ENCODE data around the gene CAPN5.

The CAPN5 gene

GRCh38 chr11:77102246-77103210, 35.8 kb downstream of the CAPN5 start, which contains the start of gene OMP:
OMP (plus strand) TSS chr11:77102840; CDS start chr11:77102840, 0 bp downstream.
- H3K36me3 ChIP-seq (ENCODE audit: control insufficient read depth, insufficient read depth, low read length) = no peaks in the 10 kb centered on the region
- H3K4me1 ChIP-seq (ENCODE audit: control insufficient read depth, insufficient read depth, low read length) = no peaks in the 10 kb centered on the region
- no peaks in the 10 kb centered on the region for H3K9me3 ChIP-seq (ENCODE audit: control insufficient read depth, insufficient read depth, low read depth, low read length)
- no peak within 1 kb of the TSS for H3K27ac ChIP-seq (ENCODE audit: low read depth, low read length)
- no peaks in the 10 kb centered on the region for H3K27me3 ChIP-seq (ENCODE audit: control insufficient read depth, insufficient read depth, low read length)
- H3K9ac ChIP-seq (ENCODE audit: low read length) = no peak within 1 kb of the TSS
- no peak within 1 kb of the TSS for H3K4me3 ChIP-seq (ENCODE audit: low read depth, low read length)

- Histone ChIP-seq H3K4me1 (ENCODE audit: control insufficient read depth, insufficient read depth, low read length) (no peaks in the 10 kb centered on the region), H3K9ac (ENCODE audit: low read length) (no peak overlapping the region), H3K4me3 (ENCODE audit: low read depth, low read length) (no peak overlapping the region), H3K27me3 (ENCODE audit: control insufficient read depth, insufficient read depth, low read length) (no peaks in the 10 kb centered on the region), H3K27ac (ENCODE audit: low read depth, low read length) (no peak overlapping the region), H3K36me3 (ENCODE audit: control insufficient read depth, insufficient read depth, low read length) (no peaks in the 10 kb centered on the region), H3K9me3 (ENCODE audit: control insufficient read depth, insufficient read depth, low read depth, low read length) (no peaks in the 10 kb centered on the region)
Measured at GRCh38 chr11:77103319-77103718, 36.5 kb downstream of the CAPN5 start.

GRCh38 chr11:77104727-77105126, 38.0 kb downstream of the CAPN5 start:
- Histone ChIP-seq H3K27me3 (ENCODE audit: control insufficient read depth, insufficient read depth, low read length) (no peaks in the 10 kb centered on the region), H3K4me3 (ENCODE audit: low read depth, low read length) (no peak overlapping the region), H3K36me3 (ENCODE audit: control insufficient read depth, insufficient read depth, low read length) (no peaks in the 10 kb centered on the region), H3K27ac (ENCODE audit: low read depth, low read length) (no peak overlapping the region), H3K9me3 (ENCODE audit: control insufficient read depth, insufficient read depth, low read depth, low read length) (no peaks in the 10 kb centered on the region), H3K9ac (ENCODE audit: low read length) (no peak overlapping the region), H3K4me1 (ENCODE audit: control insufficient read depth, insufficient read depth, low read length) (no peaks in the 10 kb centered on the region)

- no peaks in the 10 kb centered on the region for H3K9me3 ChIP-seq (ENCODE audit: control insufficient read depth, insufficient read depth, low read depth, low read length)
- H3K4me3 ChIP-seq (ENCODE audit: low read depth, low read length) = no peak overlapping the region
- H3K27ac ChIP-seq (ENCODE audit: low read depth, low read length) = no peak overlapping the region
- no peaks in the 10 kb centered on the region for H3K36me3 ChIP-seq (ENCODE audit: control insufficient read depth, insufficient read depth, low read length)
- H3K27me3 ChIP-seq (ENCODE audit: control insufficient read depth, insufficient read depth, low read length) = no peaks in the 10 kb centered on the region
- H3K4me1 ChIP-seq (ENCODE audit: control insufficient read depth, insufficient read depth, low read length) = no peaks in the 10 kb centered on the region
- no peak overlapping the region for H3K9ac ChIP-seq (ENCODE audit: low read length)
Measured at GRCh38 chr11:77106321-77106720, 39.5 kb downstream of the CAPN5 start.

- Histone ChIP-seq H3K36me3 (ENCODE audit: control insufficient read depth, insufficient read depth, low read length) (no peaks in the 10 kb centered on the region), H3K9me3 (ENCODE audit: control insufficient read depth, insufficient read depth, low read depth, low read length) (no peaks in the 10 kb centered on the region), H3K4me3 (ENCODE audit: low read depth, low read length) (no peak overlapping the region), H3K27ac (ENCODE audit: low read depth, low read length) (no peak overlapping the region), H3K4me1 (ENCODE audit: control insufficient read depth, insufficient read depth, low read length) (no peaks in the 10 kb centered on the region), H3K27me3 (ENCODE audit: control insufficient read depth, insufficient read depth, low read length) (no peaks in the 10 kb centered on the region), H3K9ac (ENCODE audit: low read length) (no peak overlapping the region)
Measured at GRCh38 chr11:77106759-77107158, 40.0 kb downstream of the CAPN5 start.

GRCh38 chr11:77107950-77108349, 41.2 kb downstream of the CAPN5 start:
- peaks cover 1% of the 10 kb centered on the region; the same call in 1 of the 2 replicates for H3K4me1 ChIP-seq (ENCODE audit: control insufficient read depth, insufficient read depth, low read length)
- H3K9me3 ChIP-seq (ENCODE audit: control insufficient read depth, insufficient read depth, low read depth, low read length) = no peaks in the 10 kb centered on the region
- H3K36me3 ChIP-seq (ENCODE audit: control insufficient read depth, insufficient read depth, low read length) = no peaks in the 10 kb centered on the region
- H3K4me3 ChIP-seq (ENCODE audit: low read depth, low read length) = no peak overlapping the region
- no peak overlapping the region for H3K9ac ChIP-seq (ENCODE audit: low read length)
- no peak overlapping the region for H3K27ac ChIP-seq (ENCODE audit: low read depth, low read length)
- no peaks in the 10 kb centered on the region for H3K27me3 ChIP-seq (ENCODE audit: control insufficient read depth, insufficient read depth, low read length)

- Histone ChIP-seq H3K4me3 (ENCODE audit: low read depth, low read length) (no peak overlapping the region), H3K9ac (ENCODE audit: low read length) (no peak overlapping the region), H3K9me3 (ENCODE audit: control insufficient read depth, insufficient read depth, low read depth, low read length) (no peaks in the 10 kb centered on the region), H3K27me3 (ENCODE audit: control insufficient read depth, insufficient read depth, low read length) (no peaks in the 10 kb centered on the region), H3K27ac (ENCODE audit: low read depth, low read length) (no peak overlapping the region), H3K36me3 (ENCODE audit: control insufficient read depth, insufficient read depth, low read length) (no peaks in the 10 kb centered on the region), H3K4me1 (ENCODE audit: control insufficient read depth, insufficient read depth, low read length) (peaks cover 6% of the 10 kb centered on the region; the same call in 1 of the 2 replicates)
Measured at GRCh38 chr11:77108436-77108835, 41.7 kb downstream of the CAPN5 start.

GRCh38 chr11:77109236-77110019, 42.7 kb downstream of the CAPN5 start:
- H3K9me3 ChIP-seq (ENCODE audit: control insufficient read depth, insufficient read depth, low read depth, low read length) = no peaks in the 10 kb centered on the region
- H3K4me1 ChIP-seq (ENCODE audit: control insufficient read depth, insufficient read depth, low read length) = peaks cover 6% of the 10 kb centered on the region; the same call in 1 of the 2 replicates
- no peaks in the 10 kb centered on the region for H3K27me3 ChIP-seq (ENCODE audit: control insufficient read depth, insufficient read depth, low read length)
- H3K9ac ChIP-seq (ENCODE audit: low read length) = no peak overlapping the region
- no peak overlapping the region for H3K27ac ChIP-seq (ENCODE audit: low read depth, low read length)
- no peaks in the 10 kb centered on the region for H3K36me3 ChIP-seq (ENCODE audit: control insufficient read depth, insufficient read depth, low read length)
- no peak overlapping the region for H3K4me3 ChIP-seq (ENCODE audit: low read depth, low read length)

GRCh38 chr11:77110836-77111235, 44.1 kb downstream of the CAPN5 start:
- no peak overlapping the region for H3K9ac ChIP-seq (ENCODE audit: low read length)
- no peak overlapping the region for H3K4me3 ChIP-seq (ENCODE audit: low read depth, low read length)
- no peak overlapping the region for H3K27ac ChIP-seq (ENCODE audit: low read depth, low read length)
- no peaks in the 10 kb centered on the region for H3K9me3 ChIP-seq (ENCODE audit: control insufficient read depth, insufficient read depth, low read depth, low read length)
- H3K27me3 ChIP-seq (ENCODE audit: control insufficient read depth, insufficient read depth, low read length) = no peaks in the 10 kb centered on the region
- H3K36me3 ChIP-seq (ENCODE audit: control insufficient read depth, insufficient read depth, low read length) = no peaks in the 10 kb centered on the region
- peaks cover 6% of the 10 kb centered on the region; the same call in 1 of the 2 replicates for H3K4me1 ChIP-seq (ENCODE audit: control insufficient read depth, insufficient read depth, low read length)

- H3K36me3 ChIP-seq (ENCODE audit: control insufficient read depth, insufficient read depth, low read length) = no peaks in the 10 kb centered on the region
- H3K9me3 ChIP-seq (ENCODE audit: control insufficient read depth, insufficient read depth, low read depth, low read length) = no peaks in the 10 kb centered on the region
- H3K4me3 ChIP-seq (ENCODE audit: low read depth, low read length) = no peak overlapping the region
- H3K9ac ChIP-seq (ENCODE audit: low read length) = no peak overlapping the region
- H3K27ac ChIP-seq (ENCODE audit: low read depth, low read length) = no peak overlapping the region
- peaks cover 6% of the 10 kb centered on the region; the same call in 1 of the 2 replicates for H3K4me1 ChIP-seq (ENCODE audit: control insufficient read depth, insufficient read depth, low read length)
- no peaks in the 10 kb centered on the region for H3K27me3 ChIP-seq (ENCODE audit: control insufficient read depth, insufficient read depth, low read length)
Measured at GRCh38 chr11:77111277-77111676, 44.5 kb downstream of the CAPN5 start.

- Histone ChIP-seq H3K4me3 (ENCODE audit: low read depth, low read length) (no peak overlapping the region), H3K36me3 (ENCODE audit: control insufficient read depth, insufficient read depth, low read length) (no peaks in the 10 kb centered on the region), H3K9me3 (ENCODE audit: control insufficient read depth, insufficient read depth, low read depth, low read length) (no peaks in the 10 kb centered on the region), H3K27me3 (ENCODE audit: control insufficient read depth, insufficient read depth, low read length) (no peaks in the 10 kb centered on the region), H3K4me1 (ENCODE audit: control insufficient read depth, insufficient read depth, low read length) (peaks cover 6% of the 10 kb centered on the region; the same call in 1 of the 2 replicates), H3K27ac (ENCODE audit: low read depth, low read length) (no peak overlapping the region), H3K9ac (ENCODE audit: low read length) (no peak overlapping the region)
Measured at GRCh38 chr11:77111946-77112345, 45.2 kb downstream of the CAPN5 start.
